Measurements from ENCODE around the gene SUN1.
"Not testable (repeated sequence)": the region's sequence is repeated elsewhere in the genome, so short reads cannot be mapped to it uniquely, and the experiment has no call there.

Gene SUN1

GRCh38 chr7:832167-832967 lies at the start of gene SUN1:
Gene SUN1 (plus strand): TSS chr7:832476. CDS start chr7:832525, 49 bp downstream.
- DNase-seq: no peak

- no peak for DNase-seq
Measured at GRCh38 chr7:782718-783449, 49.4 kb upstream of the SUN1 start.

- no peak for DNase-seq
Measured at GRCh38 chr7:783556-784490, 48.5 kb upstream of the SUN1 start.

GRCh38 chr7:784971-785370 lies 47.3 kb upstream of the SUN1 start:
- no peak for DNase-seq

GRCh38 chr7:785416-785815 lies 46.9 kb upstream of the SUN1 start:
- DNase-seq: no peak

GRCh38 chr7:786472-787255 lies 45.6 kb upstream of the SUN1 start:
- peak; percentile 6 for DNase-seq

GRCh38 chr7:787332-788240 lies 44.7 kb upstream of the SUN1 start:
- no peak for DNase-seq

GRCh38 chr7:791519-791918 lies 40.8 kb upstream of the SUN1 start:
- DNase-seq: no peak

- no peak for DNase-seq
Measured at GRCh38 chr7:794207-794606, 38.1 kb upstream of the SUN1 start.

- DNase-seq: no peak
Measured at GRCh38 chr7:794671-795329, 37.5 kb upstream of the SUN1 start.

GRCh38 chr7:796434-797169 lies 35.7 kb upstream of the SUN1 start:
- not testable (repeated sequence) for DNase-seq

GRCh38 chr7:798921-799470 lies 33.3 kb upstream of the SUN1 start:
- no peak for DNase-seq

- no peak for DNase-seq
Measured at GRCh38 chr7:800692-801091, 31.6 kb upstream of the SUN1 start.

GRCh38 chr7:801351-801750 lies 30.9 kb upstream of the SUN1 start:
- DNase-seq: not testable (repeated sequence)

GRCh38 chr7:801940-802381 lies 30.3 kb upstream of the SUN1 start:
- no peak for DNase-seq

- DNase-seq: no peak
Measured at GRCh38 chr7:802500-803242, 29.6 kb upstream of the SUN1 start.

- DNase-seq: no peak
Measured at GRCh38 chr7:803243-803635, 29.0 kb upstream of the SUN1 start.

GRCh38 chr7:803796-804195 lies 28.5 kb upstream of the SUN1 start:
- not testable (repeated sequence) for DNase-seq

- DNase-seq: no peak
Measured at GRCh38 chr7:805261-805660, 27.0 kb upstream of the SUN1 start.
